Suppressor macrophage treated with lipopolysaccharide for 1 hour (primary cell): Measurements from ENCODE around the gene TM9SF3.
A peak's percentile ranks its signal among the peaks of the same experiment; 100 is the strongest.

Experiments used
- DNase-seq, 3 donors: peaks; one replicate each; pipeline ENCODE4 v3.0.0-alpha.2; 2020 to 2022

TM9SF3 gene

DNA sequence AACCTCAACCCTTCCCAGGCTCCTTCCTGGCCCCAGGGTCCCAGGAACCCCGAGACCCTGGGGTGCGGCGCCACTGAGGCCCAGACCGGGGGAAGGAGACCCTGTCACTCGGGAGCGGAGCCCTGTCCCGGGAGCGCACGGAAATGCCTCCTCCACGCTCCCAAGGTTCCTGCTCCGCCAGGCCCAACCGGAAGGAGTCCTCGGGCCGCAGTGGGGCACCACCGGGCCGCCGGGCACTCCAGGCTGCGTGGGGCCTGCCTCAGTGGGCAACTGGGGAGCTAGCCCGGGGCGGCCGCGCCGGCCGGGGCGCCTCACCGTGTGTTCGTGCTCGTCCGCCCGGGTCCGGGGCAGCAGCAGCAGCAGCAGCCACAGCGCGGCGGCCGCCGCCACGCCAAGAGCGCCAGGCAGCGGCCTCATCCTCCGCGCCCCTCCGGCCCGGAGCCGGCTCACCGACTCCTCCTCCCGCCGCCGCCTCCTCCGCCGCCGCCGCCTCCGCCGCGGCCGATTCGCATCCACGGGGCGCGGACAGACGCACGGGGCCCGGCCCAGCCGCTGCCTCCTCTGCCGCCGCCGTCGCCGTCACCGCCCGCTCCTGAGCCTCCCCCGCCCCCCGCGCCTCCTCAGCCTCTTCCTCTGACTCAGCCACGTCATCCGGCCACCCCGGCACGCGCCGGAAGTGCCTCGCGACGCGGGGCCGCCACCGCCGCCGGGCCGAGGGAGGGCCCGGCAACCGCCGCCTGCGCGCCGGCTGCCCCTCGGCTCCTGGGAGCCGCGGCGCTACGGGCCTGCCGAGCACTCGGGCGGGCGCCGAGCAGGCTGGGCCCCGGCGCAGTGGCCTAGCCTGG, at the start of gene TM9SF3:
TSS of gene TM9SF3 (minus strand) at position 594 of the 845 bp plus-strand sequence. CDS start at position 417, 177 bp downstream.
- peak; percentile 92 to 98 (median 97) for DNase-seq

GRCh38 chr10:96636551-96636950, 49.7 kb upstream of the TM9SF3 start:
- DNase-seq, result no peak

DNA sequence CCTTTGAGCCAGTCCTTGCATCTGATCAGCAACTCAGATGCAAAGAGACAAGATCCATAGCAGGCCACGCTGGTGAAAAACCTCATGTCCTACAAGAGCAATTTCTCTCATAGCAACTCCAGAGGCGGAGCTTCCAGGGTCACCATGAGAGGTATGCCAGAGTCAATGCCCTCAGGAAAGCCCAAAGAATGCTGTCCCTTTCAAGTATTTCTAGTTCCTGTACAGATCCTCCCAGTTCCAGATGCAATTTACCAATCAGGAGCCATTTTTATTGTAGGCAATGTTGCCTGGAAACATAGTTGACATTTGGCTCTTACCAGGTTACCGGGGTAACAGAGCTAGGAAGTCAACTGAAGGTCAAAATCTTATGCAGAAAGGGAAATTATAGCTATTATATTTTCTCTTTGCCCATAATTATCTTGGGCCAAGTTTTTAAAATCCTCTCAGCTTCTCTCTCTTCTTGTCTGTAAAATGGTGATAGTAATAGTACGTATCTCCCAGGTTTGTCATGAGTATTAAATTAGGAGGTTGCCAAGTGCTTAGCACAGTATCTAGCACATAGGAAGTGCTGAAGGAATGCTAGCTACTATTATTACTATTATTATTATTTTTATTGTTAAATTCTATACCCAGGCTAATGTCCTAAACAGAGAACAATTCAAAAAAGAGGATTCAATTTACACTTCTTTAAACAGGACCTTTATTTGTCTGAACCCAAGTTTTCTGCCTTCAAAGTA, 46.3 kb upstream of the TM9SF3 start:
- no peak for DNase-seq

DNA sequence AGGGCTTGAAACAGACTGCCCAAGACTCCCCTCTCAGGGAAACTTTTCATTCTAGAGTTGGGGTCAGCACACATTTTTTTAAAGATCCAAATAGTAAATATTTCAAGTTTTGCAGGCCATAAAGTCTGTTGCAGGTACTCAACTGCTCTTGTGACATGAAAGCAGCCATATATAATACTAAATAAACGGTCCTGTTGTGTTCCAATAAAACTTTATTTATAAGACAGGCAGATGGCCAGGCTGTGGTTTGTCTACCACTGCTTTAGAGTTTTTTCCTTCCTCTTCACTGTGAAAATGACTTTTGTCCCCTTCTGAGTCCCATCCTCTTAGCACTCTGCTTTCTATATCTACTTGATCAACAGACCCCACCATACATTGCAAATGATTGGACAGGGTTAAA, 40.5 kb upstream of the TM9SF3 start:
- no peak for DNase-seq

DNA sequence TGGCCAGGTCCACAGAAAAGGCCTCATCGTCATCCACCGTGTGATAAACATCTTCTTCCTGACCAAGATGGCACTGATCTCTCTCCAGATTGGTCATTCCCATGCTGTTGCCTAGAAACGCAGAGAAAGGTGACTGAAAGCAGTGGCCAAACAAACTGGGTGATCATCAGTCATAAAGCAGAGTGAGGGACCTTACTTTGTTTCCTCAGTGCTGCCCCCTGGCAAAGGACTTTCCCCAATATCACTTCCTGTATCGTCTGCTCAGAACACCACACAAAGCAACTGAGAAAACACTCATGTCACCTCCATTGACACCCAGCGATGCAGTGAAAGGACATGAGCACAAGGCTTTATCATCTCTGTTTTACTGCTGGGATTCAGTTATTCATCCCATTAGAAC, 40.0 kb upstream of the TM9SF3 start:
- peak; percentile 44 to 49 (median 48) for DNase-seq

DNA sequence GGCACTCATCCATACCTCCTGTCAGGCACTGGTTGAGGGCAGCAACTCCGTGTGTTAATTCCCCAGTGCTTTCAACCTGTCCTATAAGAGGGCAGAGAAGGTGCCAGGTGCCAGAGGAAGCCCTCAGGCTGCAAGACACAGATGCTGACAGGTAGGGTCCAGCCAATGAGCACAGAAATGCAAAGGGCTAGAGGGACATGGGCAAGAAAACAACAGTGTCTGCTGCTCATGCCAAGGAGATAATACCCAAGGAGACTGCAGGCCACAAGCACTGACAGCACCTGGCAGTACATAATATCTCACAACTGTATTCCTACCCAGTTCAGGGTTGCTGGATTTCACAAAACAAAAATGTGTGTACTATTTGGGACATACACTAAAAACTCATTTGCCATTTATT, 38.4 kb upstream of the TM9SF3 start:
- DNase-seq, result no peak

- DNase-seq, result no peak
Measured at GRCh38 chr10:96622013-96622787, 35.4 kb upstream of the TM9SF3 start.

GRCh38 chr10:96619796-96620773, 33.3 kb upstream of the TM9SF3 start:
- no peak for DNase-seq

GRCh38 chr10:96619120-96619519, 32.3 kb upstream of the TM9SF3 start:
- no peak for DNase-seq

DNA sequence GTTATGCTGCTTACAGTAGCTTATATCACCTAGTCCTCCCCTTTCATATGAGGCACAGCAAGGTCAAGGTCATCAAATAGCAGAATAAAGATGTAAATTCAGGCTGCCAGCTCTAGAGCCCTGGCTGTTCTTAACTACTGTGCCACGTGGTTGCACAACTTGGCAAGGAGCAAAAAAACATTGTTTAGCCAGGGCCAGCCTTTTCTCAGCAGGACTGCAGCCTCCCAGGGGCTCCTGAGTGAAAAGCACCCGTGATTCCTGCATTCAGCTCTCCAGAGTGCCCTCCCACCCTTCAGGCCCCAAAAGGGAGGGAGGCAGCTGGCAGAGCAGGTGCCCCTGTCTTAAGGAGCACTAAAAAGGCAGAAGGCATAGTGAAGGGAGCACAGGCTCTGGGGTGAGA, 31.8 kb upstream of the TM9SF3 start:
- DNase-seq, result no peak

DNA sequence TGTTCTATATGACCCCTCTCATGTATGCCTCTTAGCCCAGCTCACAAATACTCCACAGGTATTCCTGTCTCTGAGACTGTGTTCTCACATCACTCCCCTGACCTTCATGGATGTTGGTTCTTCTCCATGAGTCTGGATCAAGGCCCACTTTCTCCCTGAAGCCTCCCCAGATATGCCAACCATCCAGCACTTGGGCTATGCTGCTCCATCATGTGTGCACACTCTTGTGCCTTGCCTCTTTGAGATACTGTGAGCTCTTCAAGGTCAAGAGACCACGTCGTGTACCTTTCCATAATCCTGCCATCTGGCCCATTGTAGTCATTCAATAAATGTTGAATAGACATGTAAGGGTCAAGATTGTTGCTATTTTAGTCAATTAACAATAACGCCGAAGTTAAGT, 30.1 kb upstream of the TM9SF3 start:
- no peak for DNase-seq

- peak; percentile 43 to 66 (median 49) for DNase-seq
Measured at GRCh38 chr10:96614515-96614914, 27.7 kb upstream of the TM9SF3 start.

DNA sequence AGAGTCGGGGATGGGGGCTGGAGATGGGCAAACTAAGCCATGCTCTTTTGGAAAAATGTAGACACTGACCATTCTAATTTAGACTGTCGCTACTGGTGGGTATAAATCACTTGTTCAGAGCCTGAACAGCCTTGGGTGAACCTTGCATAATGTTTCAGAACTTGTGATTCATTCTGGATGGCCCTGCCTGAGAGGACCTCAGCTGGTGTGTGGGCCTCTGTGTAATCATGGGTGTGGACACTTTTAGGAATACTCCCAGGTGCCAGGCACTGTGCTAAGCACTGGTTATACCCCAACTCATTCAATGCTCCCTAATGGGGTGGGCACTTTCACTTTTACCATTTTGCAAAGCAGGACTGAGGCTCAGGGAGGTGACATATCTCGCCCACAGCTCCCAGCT, 26.8 kb upstream of the TM9SF3 start:
- DNase-seq, result peak in 2 of 3 donors; percentile 38 to 49

DNA sequence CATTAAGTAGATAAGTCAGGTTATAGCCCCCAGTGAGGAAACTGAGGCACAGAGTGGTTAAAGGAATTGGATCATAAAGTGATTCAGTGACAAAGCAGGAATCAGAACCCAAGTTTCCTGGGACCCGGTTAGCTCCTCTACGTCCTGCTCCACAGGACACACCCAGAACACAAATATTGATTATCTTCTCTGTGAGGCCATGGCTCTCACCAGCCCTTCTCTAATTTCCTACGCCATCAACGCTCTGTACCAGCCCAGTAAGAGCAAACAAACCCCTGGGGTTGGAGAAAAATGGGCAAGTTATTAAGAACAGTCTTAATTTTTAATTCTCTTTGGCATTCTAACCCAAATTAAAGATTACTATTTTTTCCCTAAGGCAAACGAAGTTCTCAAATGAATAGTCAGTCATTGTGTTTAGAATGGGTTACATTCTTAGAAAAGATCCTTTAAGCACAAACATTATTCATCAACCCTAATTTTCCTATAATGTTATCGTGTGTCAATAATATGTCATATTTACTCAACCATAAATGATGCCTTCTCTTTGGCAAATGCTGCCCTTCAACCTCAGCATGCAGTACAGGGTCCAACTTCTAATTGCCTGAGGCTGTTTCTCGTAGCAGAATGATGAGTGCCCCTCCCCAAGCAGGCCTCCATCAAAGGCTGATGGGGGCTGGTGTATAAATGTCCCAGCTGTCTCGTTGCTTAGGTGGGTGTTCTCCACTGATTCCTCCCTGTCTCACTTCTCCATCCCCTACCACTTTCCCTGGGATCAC, 25.4 kb upstream of the TM9SF3 start:
- no peak for DNase-seq

- DNase-seq, result no peak
Measured at GRCh38 chr10:96610817-96611216, 24.0 kb upstream of the TM9SF3 start.

- DNase-seq, result no peak
Measured at GRCh38 chr10:96609510-96609909, 22.7 kb upstream of the TM9SF3 start.

DNA sequence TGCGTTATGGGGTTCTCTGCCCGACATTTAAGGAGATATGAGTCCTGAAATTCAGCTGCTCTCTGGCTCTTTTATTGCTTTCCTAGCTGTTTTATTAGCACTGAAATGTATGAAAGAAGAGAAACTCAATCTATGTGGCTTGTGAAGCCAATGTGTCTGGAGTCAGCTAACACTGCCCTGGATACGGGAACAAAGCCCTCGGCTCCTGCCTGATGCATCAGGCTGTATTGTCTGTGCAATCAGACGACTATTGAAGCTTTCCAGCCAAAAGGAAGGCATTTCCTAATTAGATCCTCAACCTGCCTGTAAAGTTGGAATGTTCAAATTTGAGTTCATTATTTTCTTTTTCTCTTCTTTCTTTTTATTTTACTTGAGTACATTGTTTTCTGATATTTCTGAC, 22.0 kb upstream of the TM9SF3 start:
- DNase-seq, result no peak

GRCh38 chr10:96608262-96608661, 21.4 kb upstream of the TM9SF3 start:
- no peak for DNase-seq

GRCh38 chr10:96606946-96607345, 20.1 kb upstream of the TM9SF3 start:
- no peak for DNase-seq

- no peak for DNase-seq
Measured at GRCh38 chr10:96606216-96606615, 19.4 kb upstream of the TM9SF3 start.

DNA sequence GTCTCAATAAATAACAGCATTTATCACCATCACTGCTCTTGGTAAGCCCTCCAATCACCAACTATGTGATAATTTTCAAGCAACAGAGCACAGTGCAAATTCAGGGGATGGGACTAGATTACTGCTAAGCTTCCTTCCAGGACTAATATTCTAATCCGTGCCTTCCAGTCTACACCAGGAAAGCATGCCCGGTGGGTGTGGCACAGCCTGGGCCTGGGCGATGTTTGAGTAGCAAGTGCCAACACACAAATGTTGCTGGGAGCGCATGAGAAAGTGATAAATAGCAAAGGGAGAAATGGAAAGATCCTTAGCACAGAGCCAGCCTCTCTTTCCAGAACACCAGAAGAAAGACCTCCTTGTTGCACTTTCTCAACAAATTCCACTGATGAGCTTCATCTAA, 13.5 kb upstream of the TM9SF3 start:
- no peak for DNase-seq
